Fibroblast of pulmonary artery (primary cell): ENCODE data around the gene SLC25A1.

ENCODE experiments used
- DNase-seq: peaks from one replicate; pipeline ENCODE4 v3.0.0-alpha.2; 2010; ENCODE audit warnings: low read depth
- H3K4me3 ChIP-seq: replicated peaks from 2 replicates; pipeline ENCODE4 v1.5.1; 2011; ENCODE audit warnings: low read depth, mild to moderate bottlenecking, control low read depth, low read length, moderate library complexity
- TF ChIP-seq, protein P1 (sequence below): IDR thresholded peaks from 2 replicates; pipeline ENCODE4 v1.5.1; 2011; ENCODE audit warnings: mild to moderate bottlenecking, control low read depth, low read length, inconsistent platforms; ENCODE audit errors: missing control alignments

Gene SLC25A1

DNA sequence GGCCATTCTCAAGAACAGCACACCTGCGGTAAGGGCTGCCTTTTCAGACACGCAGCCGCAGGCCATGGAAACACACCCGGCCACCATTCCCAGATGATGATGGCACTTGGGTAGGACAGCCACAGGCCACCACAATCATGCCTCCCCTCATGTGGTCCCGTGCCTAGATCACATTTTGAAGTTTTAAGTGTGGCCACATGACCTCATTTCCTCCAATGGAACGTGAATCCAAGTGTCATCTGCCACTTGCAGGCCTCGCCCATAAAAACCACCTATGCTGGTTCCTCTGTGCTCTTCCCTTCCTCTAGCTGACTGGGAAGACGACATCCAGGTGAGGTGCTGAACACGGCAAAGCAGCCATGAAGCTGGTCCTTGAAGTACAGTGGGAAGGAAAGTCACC lies 44.6 kb upstream of the SLC25A1 start:
- no peak overlapping the region for H3K4me3 ChIP-seq
- DNase-seq: no peak
- TF ChIP-seq, protein P1, sequence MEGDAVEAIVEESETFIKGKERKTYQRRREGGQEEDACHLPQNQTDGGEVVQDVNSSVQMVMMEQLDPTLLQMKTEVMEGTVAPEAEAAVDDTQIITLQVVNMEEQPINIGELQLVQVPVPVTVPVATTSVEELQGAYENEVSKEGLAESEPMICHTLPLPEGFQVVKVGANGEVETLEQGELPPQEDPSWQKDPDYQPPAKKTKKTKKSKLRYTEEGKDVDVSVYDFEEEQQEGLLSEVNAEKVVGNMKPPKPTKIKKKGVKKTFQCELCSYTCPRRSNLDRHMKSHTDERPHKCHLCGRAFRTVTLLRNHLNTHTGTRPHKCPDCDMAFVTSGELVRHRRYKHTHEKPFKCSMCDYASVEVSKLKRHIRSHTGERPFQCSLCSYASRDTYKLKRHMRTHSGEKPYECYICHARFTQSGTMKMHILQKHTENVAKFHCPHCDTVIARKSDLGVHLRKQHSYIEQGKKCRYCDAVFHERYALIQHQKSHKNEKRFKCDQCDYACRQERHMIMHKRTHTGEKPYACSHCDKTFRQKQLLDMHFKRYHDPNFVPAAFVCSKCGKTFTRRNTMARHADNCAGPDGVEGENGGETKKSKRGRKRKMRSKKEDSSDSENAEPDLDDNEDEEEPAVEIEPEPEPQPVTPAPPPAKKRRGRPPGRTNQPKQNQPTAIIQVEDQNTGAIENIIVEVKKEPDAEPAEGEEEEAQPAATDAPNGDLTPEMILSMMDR: no peak

DNA sequence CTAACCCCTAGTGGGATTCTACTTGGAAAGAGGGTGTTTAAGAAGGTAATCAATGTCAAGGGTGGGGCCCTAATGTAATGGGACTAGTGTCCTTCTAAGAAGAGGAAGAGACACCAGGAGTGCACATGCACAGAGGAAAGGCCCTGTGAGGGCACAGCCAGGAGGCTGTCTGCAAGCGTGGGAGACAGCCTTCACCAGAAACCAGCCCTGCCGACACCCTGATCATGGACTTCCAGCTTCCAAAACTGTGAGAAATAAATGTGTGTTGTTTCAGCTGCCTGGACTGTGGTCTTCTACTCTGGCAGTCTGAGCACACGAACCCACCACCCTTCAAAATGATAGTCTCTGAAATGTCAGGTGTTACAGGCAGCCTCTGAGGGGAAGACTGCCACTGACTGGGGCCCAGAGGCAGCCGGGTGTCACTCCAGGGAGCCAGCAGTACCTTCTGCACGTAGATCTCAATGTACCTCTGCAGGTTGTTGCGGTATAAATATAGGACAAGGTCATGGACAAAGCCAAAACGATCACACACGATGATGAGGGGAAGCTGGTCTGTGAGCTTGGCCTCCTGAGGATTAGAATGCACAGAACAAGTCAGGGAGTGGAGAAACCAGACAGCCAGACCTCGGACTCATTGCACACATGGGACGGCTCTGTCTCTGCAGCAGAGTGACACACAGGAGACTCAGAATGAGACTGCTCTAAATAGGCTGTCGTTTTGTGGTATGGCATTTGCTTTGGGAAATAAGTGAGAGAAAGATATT lies 43.9 kb upstream of the SLC25A1 start:
- no peak overlapping the region for H3K4me3 ChIP-seq
- TF ChIP-seq, protein P1: no peak
- no peak for DNase-seq

DNA sequence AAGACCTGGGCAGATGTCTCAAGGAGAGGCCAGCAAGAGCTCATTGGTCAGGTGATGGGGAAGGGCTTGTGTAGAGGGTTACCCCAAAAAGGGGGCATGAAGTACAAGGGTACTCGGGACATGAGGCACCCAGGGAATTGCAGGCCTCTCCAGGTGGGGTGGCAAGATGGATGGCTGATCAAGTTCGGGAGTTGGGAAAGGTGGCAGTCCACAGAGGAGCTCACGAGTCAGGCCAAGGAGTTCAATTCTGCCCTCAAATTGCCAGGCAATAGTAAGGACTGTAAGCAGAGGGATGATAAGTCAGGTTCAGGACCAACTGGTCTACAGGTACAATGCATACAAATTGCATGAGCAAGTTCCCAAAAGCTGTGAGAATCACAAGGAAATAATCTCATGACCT lies 42.3 kb upstream of the SLC25A1 start:
- H3K4me3 ChIP-seq: no peak overlapping the region
- TF ChIP-seq, protein P1: no peak
- DNase-seq: no peak

DNA sequence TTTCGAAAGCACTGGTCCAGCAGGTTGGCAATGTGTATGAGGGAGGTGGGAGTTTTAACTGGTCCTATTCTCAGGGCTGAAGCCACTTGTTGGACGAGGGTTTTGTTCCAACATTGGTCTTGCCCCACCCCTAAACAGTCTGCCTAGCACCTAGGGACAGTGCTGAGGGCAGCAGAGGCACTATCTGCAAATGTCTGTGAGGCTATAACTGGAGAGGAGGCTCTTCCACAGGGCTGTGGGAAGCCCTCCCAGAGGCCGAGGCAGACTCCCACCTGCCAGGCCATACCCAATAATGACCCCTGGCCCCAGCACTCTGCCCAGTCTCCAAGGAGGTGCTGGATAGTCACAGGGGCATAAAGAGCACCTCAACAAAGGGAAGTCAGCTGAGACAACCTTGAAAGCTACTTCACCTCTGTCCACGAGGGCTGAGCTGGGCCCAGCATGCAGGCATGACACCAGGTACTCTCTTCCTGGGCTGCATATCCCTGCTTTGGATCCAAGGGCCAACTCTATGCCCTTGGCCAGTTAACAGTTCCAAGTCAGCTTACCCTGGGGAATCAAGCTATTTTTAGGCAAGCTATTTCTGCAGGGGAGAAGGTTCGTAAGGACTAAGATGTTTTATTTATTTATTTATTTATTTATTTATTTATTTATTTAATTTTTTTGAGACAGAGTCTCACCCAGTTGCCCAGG lies 40.2 kb upstream of the SLC25A1 start:
- TF ChIP-seq, protein P1: no peak
- H3K4me3 ChIP-seq: no peak overlapping the region
- DNase-seq: no peak

DNA sequence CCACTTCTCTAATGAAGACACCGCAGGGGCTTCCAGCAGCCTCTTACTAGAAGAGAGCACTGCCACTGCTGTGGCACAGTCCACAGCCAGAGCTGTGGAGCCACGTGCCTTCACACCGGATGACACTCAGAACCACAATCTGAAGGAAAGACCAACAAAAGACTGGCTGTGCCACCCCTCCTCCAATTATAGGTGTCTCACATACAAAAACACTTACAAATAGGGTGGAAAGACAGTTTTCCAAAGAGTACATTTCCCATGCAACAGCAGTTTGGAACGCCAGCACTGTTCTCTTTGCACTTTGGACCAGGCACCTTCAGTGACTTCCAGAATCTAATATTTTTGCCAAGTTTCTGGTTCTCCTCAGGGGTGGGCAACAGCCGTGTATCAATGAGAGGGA lies 38.0 kb upstream of the SLC25A1 start:
- no peak overlapping the region for H3K4me3 ChIP-seq
- no peak for DNase-seq
- TF ChIP-seq, protein P1: no peak

DNA sequence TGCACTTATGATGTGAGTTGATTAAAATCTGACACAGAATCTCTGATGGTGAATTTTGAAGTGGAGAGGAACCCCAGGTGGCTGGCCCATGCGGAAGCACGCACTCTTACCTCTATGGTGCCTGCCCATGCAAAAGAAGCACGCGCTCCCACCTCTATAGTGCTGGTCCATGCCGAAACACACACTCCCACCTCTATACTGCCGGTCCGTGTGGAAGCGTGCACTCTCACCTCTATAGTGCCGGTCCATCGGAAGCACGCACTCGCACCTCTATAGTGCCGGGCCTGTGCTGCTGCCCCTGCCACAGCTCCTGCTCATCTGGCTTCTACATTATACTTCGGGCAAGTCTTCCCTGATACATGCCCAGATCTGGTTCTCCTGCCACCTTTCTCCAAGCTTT lies 36.8 kb upstream of the SLC25A1 start:
- H3K4me3 ChIP-seq: no peak overlapping the region
- DNase-seq: no peak
- TF ChIP-seq, protein P1: no peak
